AG09309 (cell line): Measurements from ENCODE around the gene BMPER.

Source experiments
- DNase-seq: peaks from one replicate; pipeline ENCODE4 v3.0.0-alpha.2; 2010; ENCODE audit warnings: low read depth
- H3K4me3 ChIP-seq: 2 replicates; pipeline ENCODE4 v1.5.1; 2011; ENCODE audit warnings: mild to moderate bottlenecking, low read depth, low read length, moderate library complexity; ENCODE audit not compliant: control insufficient read depth
- TF ChIP-seq, protein P1 (sequence below): IDR thresholded peaks from 2 replicates; pipeline ENCODE4 v1.5.1; 2011; ENCODE audit warnings: mild to moderate bottlenecking, low read depth, low read length, inconsistent platforms; ENCODE audit not compliant: insufficient read depth, control insufficient read depth; ENCODE audit errors: missing control alignments

The BMPER gene

GRCh38 chr7:33928986-33929385, 23.6 kb downstream of the BMPER start:
- DNase-seq: no peak
- TF ChIP-seq, protein P1, sequence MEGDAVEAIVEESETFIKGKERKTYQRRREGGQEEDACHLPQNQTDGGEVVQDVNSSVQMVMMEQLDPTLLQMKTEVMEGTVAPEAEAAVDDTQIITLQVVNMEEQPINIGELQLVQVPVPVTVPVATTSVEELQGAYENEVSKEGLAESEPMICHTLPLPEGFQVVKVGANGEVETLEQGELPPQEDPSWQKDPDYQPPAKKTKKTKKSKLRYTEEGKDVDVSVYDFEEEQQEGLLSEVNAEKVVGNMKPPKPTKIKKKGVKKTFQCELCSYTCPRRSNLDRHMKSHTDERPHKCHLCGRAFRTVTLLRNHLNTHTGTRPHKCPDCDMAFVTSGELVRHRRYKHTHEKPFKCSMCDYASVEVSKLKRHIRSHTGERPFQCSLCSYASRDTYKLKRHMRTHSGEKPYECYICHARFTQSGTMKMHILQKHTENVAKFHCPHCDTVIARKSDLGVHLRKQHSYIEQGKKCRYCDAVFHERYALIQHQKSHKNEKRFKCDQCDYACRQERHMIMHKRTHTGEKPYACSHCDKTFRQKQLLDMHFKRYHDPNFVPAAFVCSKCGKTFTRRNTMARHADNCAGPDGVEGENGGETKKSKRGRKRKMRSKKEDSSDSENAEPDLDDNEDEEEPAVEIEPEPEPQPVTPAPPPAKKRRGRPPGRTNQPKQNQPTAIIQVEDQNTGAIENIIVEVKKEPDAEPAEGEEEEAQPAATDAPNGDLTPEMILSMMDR: no peak
- H3K4me3 ChIP-seq: no peak overlapping the region

GRCh38 chr7:33932221-33932620, 26.9 kb downstream of the BMPER start:
- H3K4me3 ChIP-seq: no peak overlapping the region
- TF ChIP-seq, protein P1: no peak

GRCh38 chr7:33932832-33933468, 27.6 kb downstream of the BMPER start:
- peak overlapping the region; percentile 7 for H3K4me3 ChIP-seq
- peak; percentile 90 for DNase-seq
- TF ChIP-seq, protein P1: peak; percentile 95

More at GRCh38 chr7:33932221-33932620, 26.9 kb downstream of the BMPER start:
- DNase-seq: no peak

DNA sequence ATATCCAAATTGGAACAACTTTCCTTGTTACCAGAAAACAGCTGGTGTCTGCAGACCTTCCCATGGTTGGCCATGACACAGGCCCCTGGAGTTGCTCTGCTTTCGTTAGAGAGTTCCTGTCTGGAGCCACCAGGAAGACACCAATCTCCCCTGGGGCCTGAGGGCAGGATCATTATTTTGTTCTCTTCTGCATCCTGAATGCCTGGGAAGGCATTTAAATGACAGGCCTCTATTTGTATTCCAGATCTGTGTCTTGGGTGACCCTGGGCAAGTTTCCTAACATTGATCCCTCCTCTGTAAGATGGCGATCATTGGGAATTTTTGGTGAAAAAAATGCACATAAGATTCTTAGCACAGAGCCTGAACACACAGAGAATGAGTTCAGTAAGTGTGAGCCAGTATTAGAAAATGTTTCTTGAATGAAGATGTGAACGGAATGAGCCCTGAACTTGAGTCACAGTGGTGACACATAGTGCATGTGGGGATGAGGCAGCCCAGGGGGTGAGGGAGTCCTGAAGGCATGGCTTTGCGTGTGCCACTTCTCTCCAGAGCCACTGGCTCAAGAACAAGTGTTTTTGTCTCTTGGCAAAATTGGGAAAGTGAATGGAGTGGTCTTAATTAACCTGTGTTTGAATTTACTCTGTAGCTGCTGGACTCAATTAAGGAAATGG, 28.4 kb downstream of the BMPER start:
- H3K4me3 ChIP-seq: no peak overlapping the region
- peak; percentile 67 for DNase-seq
- TF ChIP-seq, protein P1: no peak

- TF ChIP-seq, protein P1: no peak
- DNase-seq: no peak
- H3K4me3 ChIP-seq: no peak overlapping the region
Observed at GRCh38 chr7:33934391-33934790, 29.1 kb downstream of the BMPER start.

GRCh38 chr7:33936503-33936902, 31.2 kb downstream of the BMPER start:
- no peak overlapping the region for H3K4me3 ChIP-seq
- TF ChIP-seq, protein P1: no peak
- no peak for DNase-seq
